H9 (cell line): ENCODE data around the gene SF3A1. TPM values are rescaled to one million over a fixed set of nuclear protein-coding genes. Genes with fewer than 3 reads are reported as not detected.

Experiments used
- DNase-seq: peaks from one replicate; pipeline ENCODE4 v3.0.0-alpha.2; 2017
- H2AFZ ChIP-seq: one replicate; pipeline ENCODE4 v1.6.1; 2013; ENCODE audit warnings: mild to moderate bottlenecking, low read length, control low read depth, moderate library complexity
- H2AK5ac ChIP-seq: 2 replicates; pipeline ENCODE4 v1.6.1; 2013; ENCODE audit warnings: low read length, control low read depth, mixed read lengths; ENCODE audit not compliant: insufficient read length
- H2BK120ac ChIP-seq: one replicate; pipeline ENCODE4 v1.6.1; 2013; ENCODE audit warnings: low read depth, mild to moderate bottlenecking, low read length, control low read depth, inconsistent platforms; ENCODE audit not compliant: poor library complexity, severe bottlenecking
- H2BK12ac ChIP-seq: 2 replicates; pipeline ENCODE4 v1.6.1; 2013; ENCODE audit warnings: low read length, control low read depth, mixed read lengths, low read depth; ENCODE audit not compliant: insufficient read length
- H2BK15ac ChIP-seq: 2 replicates; pipeline ENCODE4 v1.6.1; 2013; ENCODE audit warnings: low read depth, low read length, control low read depth
- H2BK20ac ChIP-seq: one replicate; pipeline ENCODE4 v1.6.1; 2013; ENCODE audit warnings: low read depth, mild to moderate bottlenecking, low read length, control low read depth, inconsistent platforms; ENCODE audit not compliant: poor library complexity, severe bottlenecking
- H2BK5ac ChIP-seq: 2 replicates; pipeline ENCODE4 v1.6.1; 2013; ENCODE audit warnings: low read length, control low read depth, mixed read lengths; ENCODE audit not compliant: insufficient read length
- H3K14ac ChIP-seq: 2 replicates; pipeline ENCODE4 v1.6.1; 2013; ENCODE audit warnings: low read length, control low read depth; ENCODE audit not compliant: insufficient read depth
- H3K18ac ChIP-seq: 2 replicates; pipeline ENCODE4 v1.6.1; 2013; ENCODE audit warnings: low read depth, mild to moderate bottlenecking, mixed read lengths, low read length, control low read depth; ENCODE audit not compliant: insufficient read length
- H3K23ac ChIP-seq: 2 replicates; pipeline ENCODE4 v1.6.1; 2013; ENCODE audit warnings: low read length, control low read depth, mixed read lengths, low read depth; ENCODE audit not compliant: insufficient read length
- H3K23me2 ChIP-seq: 2 replicates; pipeline ENCODE4 v1.6.1; 2013; ENCODE audit warnings: low read depth, mild to moderate bottlenecking, mixed read lengths, low read length, control low read depth; ENCODE audit not compliant: insufficient read length, poor library complexity, severe bottlenecking
- H3K27ac ChIP-seq: 2 replicates; pipeline ENCODE4 v1.5.1; 2013; ENCODE audit warnings: low read length, control low read depth, mixed read lengths, low read depth; ENCODE audit not compliant: insufficient read length
- H3K27me3 ChIP-seq: 2 replicates; pipeline ENCODE4 v1.6.1; 2013; ENCODE audit warnings: low read length, control low read depth, inconsistent platforms; ENCODE audit not compliant: insufficient read depth
- H3K4ac ChIP-seq: 2 replicates; pipeline ENCODE4 v1.6.1; 2013; ENCODE audit warnings: low read depth, mild to moderate bottlenecking, control low read depth, inconsistent platforms, low read length, moderate library complexity
- H3K4me1 ChIP-seq: 2 replicates; pipeline ENCODE4 v1.6.1; 2013; ENCODE audit warnings: low read length, control low read depth, inconsistent platforms; ENCODE audit not compliant: insufficient read depth
- H3K4me2 ChIP-seq: 2 replicates; pipeline ENCODE4 v1.6.1; 2013; ENCODE audit warnings: low read length, control low read depth, mixed read lengths; ENCODE audit not compliant: insufficient read length, insufficient read depth
- H3K56ac ChIP-seq: 2 replicates; pipeline ENCODE4 v1.6.1; 2013; ENCODE audit warnings: low read depth, mild to moderate bottlenecking, mixed read lengths, low read length, control low read depth; ENCODE audit not compliant: insufficient read length
- H3K79me1 ChIP-seq: 2 replicates; pipeline ENCODE4 v1.6.1; 2013; ENCODE audit warnings: low read depth, mild to moderate bottlenecking, moderate library complexity, low read length, control low read depth, inconsistent platforms; ENCODE audit not compliant: insufficient read depth, poor library complexity, severe bottlenecking
- H3K79me2 ChIP-seq: 2 replicates; pipeline ENCODE4 v1.6.1; 2013; ENCODE audit warnings: low read length, control low read depth, inconsistent platforms; ENCODE audit not compliant: insufficient read depth
- H3K9ac ChIP-seq: 2 replicates; pipeline ENCODE4 v1.6.1; 2013; ENCODE audit warnings: low read length, control low read depth, mixed read lengths; ENCODE audit not compliant: insufficient read length; ENCODE audit errors: extremely low read depth
- H3K9me3 ChIP-seq: one replicate; pipeline ENCODE4 v1.6.1; 2013; ENCODE audit warnings: low read depth, low read length, inconsistent platforms; ENCODE audit not compliant: control insufficient read depth
- H3T11ph ChIP-seq: one replicate; pipeline ENCODE4 v1.6.1; 2013; ENCODE audit warnings: mild to moderate bottlenecking, low read length, control low read depth, inconsistent platforms
- H4K20me1 ChIP-seq: one replicate; pipeline ENCODE4 v1.6.1; 2013; ENCODE audit not compliant: control insufficient read depth, insufficient read length, insufficient read depth
- H4K5ac ChIP-seq: 2 replicates; pipeline ENCODE4 v1.6.1; 2013; ENCODE audit warnings: low read depth, mild to moderate bottlenecking, mixed read lengths, low read length, control low read depth; ENCODE audit not compliant: insufficient read length
- H4K8ac ChIP-seq: replicated peaks from 2 replicates; pipeline ENCODE4 v1.6.1; 2013; ENCODE audit warnings: low read length, control low read depth, mixed read lengths, low read depth; ENCODE audit not compliant: insufficient read length
- H4K91ac ChIP-seq: 2 replicates; pipeline ENCODE4 v1.6.1; 2013; ENCODE audit warnings: low read depth, mild to moderate bottlenecking, moderate library complexity, mixed read lengths, low read length, control low read depth; ENCODE audit not compliant: insufficient read length
- H3K27ac Mint-ChIP-seq, 3 experiments: 2 replicates in 2 of 3; 3 replicates in 1 of 3; pipeline ENCODE4 v1.8.0; 2020 to 2021; ENCODE audit warnings: mixed read lengths in 3 of 3, mild to moderate bottlenecking in 1 of 3, moderate library complexity in 1 of 3
- H3K27me3 Mint-ChIP-seq: 2 replicates; pipeline ENCODE4 v1.8.0; 2021; ENCODE audit warnings: low read depth, mild to moderate bottlenecking, moderate library complexity, mixed read lengths
- H3K36me3 Mint-ChIP-seq, 3 experiments: 2 replicates in 2 of 3; 3 replicates in 1 of 3; pipeline ENCODE4 v1.8.0; 2020 to 2021; ENCODE audit warnings: low read depth in 3 of 3, mixed read lengths in 3 of 3; ENCODE audit not compliant: insufficient read depth in 1 of 3
- H3K4me1 Mint-ChIP-seq, 2 experiments: 2 replicates each; pipeline ENCODE4 v1.8.0; 2020; ENCODE audit warnings: mixed read lengths in 2 of 2
- H3K4me3 Mint-ChIP-seq, 2 experiments: 2 replicates in 1 of 2; 3 replicates in 1 of 2; pipeline ENCODE4 v1.8.0; 2020 to 2021; ENCODE audit warnings: mild to moderate bottlenecking in 2 of 2, mixed read lengths in 2 of 2, moderate library complexity in 1 of 2
- H3K9me3 Mint-ChIP-seq, 2 experiments: 2 replicates in 1 of 2; 3 replicates in 1 of 2; pipeline ENCODE4 v1.8.0; 2020; ENCODE audit warnings: mild to moderate bottlenecking in 2 of 2, mixed read lengths in 2 of 2, moderate library complexity in 1 of 2
- CTCF ChIP-seq: fragments of 200-600 bp; sonication (generic); conservative IDR thresholded peaks from 3 replicates; pipeline ENCODE4 v1.8.0; 2021; ENCODE audit warnings: antibody characterized with exemption, mild to moderate bottlenecking
- WGBS: extraction: QIAGEN DNeasy Blood & Tissue Kit; methylation state at CpG from one replicate; pipeline ENCODE4 v1.1.7; 2013; ENCODE audit warnings: missing lambda C conversion rate, low lambda C conversion rate, mixed read lengths; ENCODE audit not compliant: insufficient read length; ENCODE audit errors: extremely low coverage; 5-methylcytosine and 5-hydroxymethylcytosine counted together
- total RNA-seq: library from RNA; stranded (reverse); gene quantifications from 2 replicates; pipeline ENCODE4 v1.2.1, GENCODE V29; 2021

The SF3A1 gene
- total RNA-seq, 1 experiment from 2014 or later = 225 TPM

GRCh38 chr22:30326706-30327362, 29.9 kb downstream of the SF3A1 start, which contains the start of gene TBC1D10A:
Gene TBC1D10A (minus strand): TSS chr22:30326941. CDS start chr22:30326881, 60 bp downstream.
- Mint-ChIP-seq H3K36me3 (peaks cover 2 to 12% (median 5%) of the 10 kb centered on the region in 3 experiments; a peak in 4 of 7 replicates), H3K9me3 (no peaks in the 10 kb centered on the region), H3K27me3 (no peaks in the 10 kb centered on the region; the same call in 1 of the 2 replicates), H3K27ac (peak within 1 kb of the TSS in 2 of 3 experiments; percentile 71 to 77; a peak in 5 of 7 replicates), H3K4me1 (peaks cover 24 to 29% of the 10 kb centered on the region in 2 experiments), H3K4me3 (peak within 1 kb of the TSS; percentile 79 to 82)
- H3K9ac ChIP-seq = no peak within 1 kb of the TSS
- no peaks in the 10 kb centered on the region for H3K9me3 ChIP-seq
- H3K14ac ChIP-seq = no peak within 1 kb of the TSS
- no CpG with 5 or more reads among the region's 69 CpGs for WGBS
- H2AFZ ChIP-seq = no peak within 1 kb of the TSS
- no peak within 1 kb of the TSS for H4K8ac ChIP-seq
- H3T11ph ChIP-seq = no peak within 1 kb of the TSS
- no peak within 1 kb of the TSS for H4K5ac ChIP-seq
- H3K23me2 ChIP-seq = peaks cover 4% of the 10 kb centered on the region
- H3K4me1 ChIP-seq = no peaks in the 10 kb centered on the region
- H2BK20ac ChIP-seq = no peak within 1 kb of the TSS
- H4K91ac ChIP-seq = no peak within 1 kb of the TSS
- H2BK15ac ChIP-seq = no peak within 1 kb of the TSS
- no peak within 1 kb of the TSS for H2BK12ac ChIP-seq
- peak; percentile 98 for DNase-seq
- TF ChIP-seq CTCF = no peak
- peaks cover 2% of the 10 kb centered on the region for H4K20me1 ChIP-seq
- no peak within 1 kb of the TSS for H3K4ac ChIP-seq
- H3K23ac ChIP-seq = no peak within 1 kb of the TSS
- no peak within 1 kb of the TSS for H3K56ac ChIP-seq
- no peak within 1 kb of the TSS for H3K18ac ChIP-seq
- peak within 1 kb of the TSS; percentile 78 for H3K4me2 ChIP-seq
- H2BK120ac ChIP-seq = no peak within 1 kb of the TSS
- H3K27ac ChIP-seq = no peak within 1 kb of the TSS
- H3K27me3 ChIP-seq = no peaks in the 10 kb centered on the region
- no peaks in the 10 kb centered on the region for H3K79me2 ChIP-seq
- no peaks in the 10 kb centered on the region for H3K79me1 ChIP-seq
- H2AK5ac ChIP-seq = no peak within 1 kb of the TSS
- H2BK5ac ChIP-seq = no peak within 1 kb of the TSS
